Endothelial cell (in vitro differentiated cells): ENCODE results near the gene DDX54. TPM values are rescaled to one million over a fixed set of nuclear protein-coding genes. Genes with fewer than 3 reads are reported as not detected.
A peak's percentile ranks its signal among the peaks of the same experiment; 100 is the strongest.

Source experiments
- DNase-seq: peaks from one replicate; pipeline ENCODE4 v3.0.0; 2021; ENCODE audit warnings: low spot score
- H3K27ac Mint-ChIP-seq: one replicate; pipeline ENCODE4 v1.8.0; 2021; ENCODE audit warnings: mixed read lengths, inconsistent platforms; ENCODE audit not compliant: unreplicated experiment
- H3K27me3 Mint-ChIP-seq: one replicate; pipeline ENCODE4 v1.8.0; 2021; ENCODE audit warnings: mild to moderate bottlenecking, moderate library complexity, mixed read lengths, inconsistent platforms; ENCODE audit not compliant: unreplicated experiment
- H3K36me3 Mint-ChIP-seq: one replicate; pipeline ENCODE4 v1.8.0; 2021; ENCODE audit warnings: mild to moderate bottlenecking, low read depth, mixed read lengths, inconsistent platforms; ENCODE audit not compliant: unreplicated experiment
- H3K4me1 Mint-ChIP-seq: one replicate; pipeline ENCODE4 v1.8.0; 2021; ENCODE audit warnings: mild to moderate bottlenecking, mixed read lengths, inconsistent platforms; ENCODE audit not compliant: unreplicated experiment
- H3K4me3 Mint-ChIP-seq: one replicate; pipeline ENCODE4 v1.8.0; 2021; ENCODE audit warnings: mild to moderate bottlenecking, mixed read lengths, inconsistent platforms; ENCODE audit not compliant: unreplicated experiment
- H3K9me3 Mint-ChIP-seq: one replicate; pipeline ENCODE4 v1.8.0; 2021; ENCODE audit warnings: mixed read lengths, inconsistent platforms; ENCODE audit not compliant: unreplicated experiment
- total RNA-seq: library from RNA; stranded (reverse); fragmentation: NEBNext Ultra II Directional; extraction: Animal tissue kit (Norgen Biotek cat#: 25700); gene quantifications from one replicate; pipeline ENCODE4 v1.2.1, GENCODE V29; 2021; ENCODE audit not compliant: unreplicated experiment
- TF ChIP-seq, protein P1 (sequence below): fragments of 200-600 bp; sonication (generic); IDR thresholded peaks from one replicate; pipeline ENCODE4 v1.5.0; 2021; ENCODE audit warnings: antibody characterized with exemption; ENCODE audit not compliant: unreplicated experiment

The DDX54 gene
- total RNA-seq, 1 donor from 2014 or later = 47.5 TPM

DNA sequence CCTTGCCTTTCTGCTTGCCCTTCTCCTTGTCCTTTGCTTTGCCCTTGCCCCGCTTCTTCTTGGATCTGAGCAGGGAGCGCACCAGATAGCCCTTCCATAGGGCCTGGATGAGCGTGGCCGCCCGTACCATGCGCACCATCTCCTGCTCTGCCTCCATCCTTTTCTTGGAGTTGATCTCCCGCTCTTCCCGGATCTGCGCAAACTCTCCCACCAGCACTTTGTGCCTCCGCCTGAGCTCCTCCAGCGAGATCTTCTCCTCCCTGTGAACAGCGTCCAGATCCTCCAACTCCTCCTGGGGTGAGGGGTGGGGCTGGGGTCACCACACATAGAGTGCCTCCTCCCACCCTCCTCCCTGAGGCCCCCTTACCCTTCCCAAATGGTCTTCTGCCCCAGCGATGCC is 10.3 kb upstream of the DDX54 start:
- H3K27me3 Mint-ChIP-seq = peaks cover 3% of the 10 kb centered on the region
- no peaks in the 10 kb centered on the region for H3K36me3 Mint-ChIP-seq
- no peak for DNase-seq
- H3K4me3 Mint-ChIP-seq = no peak overlapping the region
- TF ChIP-seq, protein P1, sequence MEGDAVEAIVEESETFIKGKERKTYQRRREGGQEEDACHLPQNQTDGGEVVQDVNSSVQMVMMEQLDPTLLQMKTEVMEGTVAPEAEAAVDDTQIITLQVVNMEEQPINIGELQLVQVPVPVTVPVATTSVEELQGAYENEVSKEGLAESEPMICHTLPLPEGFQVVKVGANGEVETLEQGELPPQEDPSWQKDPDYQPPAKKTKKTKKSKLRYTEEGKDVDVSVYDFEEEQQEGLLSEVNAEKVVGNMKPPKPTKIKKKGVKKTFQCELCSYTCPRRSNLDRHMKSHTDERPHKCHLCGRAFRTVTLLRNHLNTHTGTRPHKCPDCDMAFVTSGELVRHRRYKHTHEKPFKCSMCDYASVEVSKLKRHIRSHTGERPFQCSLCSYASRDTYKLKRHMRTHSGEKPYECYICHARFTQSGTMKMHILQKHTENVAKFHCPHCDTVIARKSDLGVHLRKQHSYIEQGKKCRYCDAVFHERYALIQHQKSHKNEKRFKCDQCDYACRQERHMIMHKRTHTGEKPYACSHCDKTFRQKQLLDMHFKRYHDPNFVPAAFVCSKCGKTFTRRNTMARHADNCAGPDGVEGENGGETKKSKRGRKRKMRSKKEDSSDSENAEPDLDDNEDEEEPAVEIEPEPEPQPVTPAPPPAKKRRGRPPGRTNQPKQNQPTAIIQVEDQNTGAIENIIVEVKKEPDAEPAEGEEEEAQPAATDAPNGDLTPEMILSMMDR = no peak
- no peaks in the 10 kb centered on the region for H3K9me3 Mint-ChIP-seq
- no peak overlapping the region for H3K27ac Mint-ChIP-seq
- H3K4me1 Mint-ChIP-seq = peaks cover 11% of the 10 kb centered on the region

DNA sequence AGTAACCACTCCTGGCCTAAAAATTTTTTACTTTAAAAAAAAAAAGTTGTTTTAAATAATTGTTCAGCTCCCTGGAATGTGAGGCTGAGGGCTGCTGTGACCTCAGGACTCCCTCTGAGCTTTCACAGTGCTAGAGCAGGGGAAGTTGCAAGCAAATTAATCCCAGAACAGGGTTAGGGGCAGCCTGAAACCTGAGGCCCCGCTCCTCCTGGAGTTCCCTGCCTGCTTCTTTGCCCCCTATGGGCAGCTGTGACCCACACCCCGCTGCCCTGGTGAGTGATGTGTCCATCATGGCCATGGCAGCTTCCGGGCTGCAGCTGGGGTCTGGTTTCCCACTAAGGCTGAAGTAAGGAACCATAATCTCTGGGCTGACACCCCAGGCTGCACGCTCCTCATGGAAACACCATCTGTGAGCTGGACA is 9.7 kb upstream of the DDX54 start:
- Mint-ChIP-seq H3K27ac (no peak overlapping the region), H3K9me3 (no peaks in the 10 kb centered on the region), H3K4me3 (no peak overlapping the region), H3K4me1 (peaks cover 11% of the 10 kb centered on the region), H3K27me3 (peaks cover 3% of the 10 kb centered on the region), H3K36me3 (no peaks in the 10 kb centered on the region)
- DNase-seq = no peak
- TF ChIP-seq, protein P1 = no peak

DNA sequence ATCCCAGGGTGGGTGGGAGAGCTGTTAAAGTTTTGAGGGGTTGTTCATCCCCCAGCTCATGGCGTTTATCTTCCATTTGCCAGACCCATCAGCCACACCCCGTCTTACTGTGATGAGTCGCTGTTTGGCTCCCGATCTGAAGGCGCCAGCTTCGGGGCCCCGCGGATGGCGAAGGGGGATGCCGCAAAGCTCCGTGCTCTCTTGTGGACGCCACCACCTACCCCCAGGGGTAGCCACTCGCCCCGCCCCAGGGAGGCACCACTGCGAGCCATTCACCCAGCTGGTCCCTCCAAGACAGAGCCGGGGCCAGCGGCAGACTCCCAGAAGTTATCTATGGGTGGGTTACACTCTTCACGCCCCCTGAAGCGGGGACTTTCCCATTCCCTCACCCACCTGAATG is 5.9 kb upstream of the DDX54 start:
- TF ChIP-seq, protein P1 = no peak
- Mint-ChIP-seq H3K9me3 (no peaks in the 10 kb centered on the region), H3K4me3 (no peak overlapping the region), H3K36me3 (peaks cover 11% of the 10 kb centered on the region), H3K4me1 (peaks cover 16% of the 10 kb centered on the region), H3K27me3 (peaks cover 3% of the 10 kb centered on the region), H3K27ac (no peak overlapping the region)
- DNase-seq = no peak

DNA sequence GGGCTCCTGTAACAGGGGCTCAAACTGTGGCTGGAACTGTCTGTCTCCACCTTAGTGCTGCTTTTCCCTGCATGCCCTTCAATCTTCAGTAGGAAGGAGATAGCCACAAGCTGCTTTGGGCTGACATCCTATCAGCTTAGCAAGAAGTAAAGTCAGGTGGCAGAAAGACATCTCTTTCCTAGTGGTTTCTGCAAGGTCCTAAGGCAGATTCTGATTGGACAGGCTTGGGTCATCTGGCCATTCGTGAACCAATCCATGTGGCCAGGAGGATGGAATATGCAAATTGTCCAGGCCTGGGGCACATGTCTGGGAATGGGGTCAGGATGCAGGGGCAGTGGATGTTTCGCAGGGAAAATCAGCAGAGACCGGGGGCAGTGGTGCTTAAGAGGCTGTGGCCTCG is 5.5 kb upstream of the DDX54 start:
- H3K9me3 Mint-ChIP-seq = no peaks in the 10 kb centered on the region
- H3K27me3 Mint-ChIP-seq = peaks cover 3% of the 10 kb centered on the region
- TF ChIP-seq, protein P1 = no peak
- DNase-seq = no peak
- H3K27ac Mint-ChIP-seq = no peak overlapping the region
- H3K4me1 Mint-ChIP-seq = peaks cover 19% of the 10 kb centered on the region
- no peak overlapping the region for H3K4me3 Mint-ChIP-seq
- H3K36me3 Mint-ChIP-seq = peaks cover 13% of the 10 kb centered on the region

DNA sequence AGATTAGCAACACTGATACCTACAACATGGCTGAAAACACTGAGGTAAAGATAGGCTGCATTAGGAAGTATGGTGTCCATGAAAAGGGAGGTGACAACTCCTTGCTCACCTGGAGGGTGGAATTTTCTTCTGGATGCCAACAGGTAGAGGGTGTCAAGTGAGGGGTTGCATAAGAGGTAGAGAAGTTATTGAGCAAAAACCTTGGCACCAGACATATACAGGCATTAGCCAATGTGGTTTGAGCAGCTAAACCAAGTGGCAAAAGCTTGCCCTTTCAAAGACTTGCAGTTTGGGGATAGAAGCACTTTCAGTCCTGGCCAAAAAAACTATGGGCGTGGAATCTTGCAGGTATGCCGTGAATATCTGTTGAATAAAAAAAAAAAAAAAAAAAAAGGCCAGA is 4.1 kb upstream of the DDX54 start:
- TF ChIP-seq, protein P1 = no peak

More for the DNA sequence above, 4.1 kb upstream of the DDX54 start:
- H3K4me3 Mint-ChIP-seq = peak overlapping the region; percentile 38
- no peak overlapping the region for H3K27ac Mint-ChIP-seq
- H3K36me3 Mint-ChIP-seq = peaks cover 13% of the 10 kb centered on the region
- no peak for DNase-seq
- H3K4me1 Mint-ChIP-seq = peaks cover 22% of the 10 kb centered on the region
- peaks cover 3% of the 10 kb centered on the region for H3K27me3 Mint-ChIP-seq
- no peaks in the 10 kb centered on the region for H3K9me3 Mint-ChIP-seq
